ENCODE data around the gene MEGF6.

The MEGF6 gene

GRCh38 chr1:3610527-3611169, 660 bp downstream of the MEGF6 start:
- no peak overlapping the region for H3K27ac ChIP-seq

GRCh38 chr1:3609769-3610526, 1.4 kb downstream of the MEGF6 start:
- H3K27ac ChIP-seq = no peak overlapping the region
- TF ChIP-seq CTCF (IDR thresholded peaks at IDR 0.05) (no peak), ZFX (IDR thresholded peaks at IDR 0.05; ENCODE audit: borderline replicate concordance) (no peak)

More at GRCh38 chr1:3610527-3611169, 660 bp downstream of the MEGF6 start:
- no peak for TF ChIP-seq ZFX (IDR thresholded peaks at IDR 0.05; ENCODE audit: borderline replicate concordance)
- no peak for TF ChIP-seq CTCF (IDR thresholded peaks at IDR 0.05)

GRCh38 chr1:3609016-3609768, 2.1 kb downstream of the MEGF6 start:
- H3K27ac ChIP-seq = no peak overlapping the region

GRCh38 chr1:3608154-3608553, 3.2 kb downstream of the MEGF6 start:
- TF ChIP-seq CTCF (IDR thresholded peaks at IDR 0.05) (no peak), ZFX (IDR thresholded peaks at IDR 0.05; ENCODE audit: borderline replicate concordance) (no peak)

More at GRCh38 chr1:3609016-3609768, 2.1 kb downstream of the MEGF6 start:
- TF ChIP-seq ZFX (IDR thresholded peaks at IDR 0.05; ENCODE audit: borderline replicate concordance) (no peak), CTCF (IDR thresholded peaks at IDR 0.05) (no peak)

GRCh38 chr1:3607703-3608065, 3.6 kb downstream of the MEGF6 start:
- TF ChIP-seq CTCF (IDR thresholded peaks at IDR 0.05) = no peak
- no peak overlapping the region for H3K27ac ChIP-seq

More at GRCh38 chr1:3608154-3608553, 3.2 kb downstream of the MEGF6 start:
- H3K27ac ChIP-seq = no peak overlapping the region

GRCh38 chr1:3606779-3607702, 4.3 kb downstream of the MEGF6 start:
- TF ChIP-seq ZFX (IDR thresholded peaks at IDR 0.05; ENCODE audit: borderline replicate concordance) (no peak), CTCF (IDR thresholded peaks at IDR 0.05) (no peak)

More at GRCh38 chr1:3606779-3607702, 4.3 kb downstream of the MEGF6 start:
- no peak overlapping the region for H3K27ac ChIP-seq
